GM19324 (cell line): ENCODE measurements around the gene CHGA.

Experiments
- ATAC-seq: cut with Tn5 transposase; IDR thresholded peaks from one replicate; pipeline ENCODE4 v1.9.1; 2021; ENCODE audit warnings: mild to moderate bottlenecking, moderate library complexity; ENCODE audit not compliant: unreplicated experiment, low FRiP score

Gene CHGA

DNA sequence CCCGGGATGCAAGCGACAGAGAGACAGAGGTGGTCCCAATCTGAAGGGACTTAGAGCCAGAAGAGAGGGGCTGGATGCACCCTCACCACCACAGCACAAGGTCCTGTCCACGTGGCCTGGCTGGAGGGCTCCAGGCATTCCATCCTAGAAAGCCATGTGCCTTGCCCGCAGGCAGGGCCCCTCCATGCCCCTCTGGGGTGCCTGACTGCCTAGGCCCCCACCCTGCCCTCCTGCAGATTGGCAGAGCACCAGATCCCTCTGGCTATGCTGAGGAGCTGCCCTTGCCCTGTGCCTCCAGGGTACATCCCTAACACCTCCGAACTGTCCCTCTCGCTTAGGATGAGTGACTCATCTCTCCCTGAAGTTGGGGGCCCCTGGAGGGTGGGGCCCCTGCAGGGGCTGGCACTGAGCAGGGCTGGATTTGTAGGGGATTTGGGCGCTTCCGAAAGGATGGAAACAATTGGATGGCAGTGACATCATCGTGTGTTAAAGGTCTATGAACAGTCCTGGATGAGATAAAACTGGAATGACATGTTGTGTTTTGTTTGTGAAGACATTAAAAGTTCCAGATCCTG is 50.9 kb downstream of the CHGA start:
- ATAC-seq: no peak

DNA sequence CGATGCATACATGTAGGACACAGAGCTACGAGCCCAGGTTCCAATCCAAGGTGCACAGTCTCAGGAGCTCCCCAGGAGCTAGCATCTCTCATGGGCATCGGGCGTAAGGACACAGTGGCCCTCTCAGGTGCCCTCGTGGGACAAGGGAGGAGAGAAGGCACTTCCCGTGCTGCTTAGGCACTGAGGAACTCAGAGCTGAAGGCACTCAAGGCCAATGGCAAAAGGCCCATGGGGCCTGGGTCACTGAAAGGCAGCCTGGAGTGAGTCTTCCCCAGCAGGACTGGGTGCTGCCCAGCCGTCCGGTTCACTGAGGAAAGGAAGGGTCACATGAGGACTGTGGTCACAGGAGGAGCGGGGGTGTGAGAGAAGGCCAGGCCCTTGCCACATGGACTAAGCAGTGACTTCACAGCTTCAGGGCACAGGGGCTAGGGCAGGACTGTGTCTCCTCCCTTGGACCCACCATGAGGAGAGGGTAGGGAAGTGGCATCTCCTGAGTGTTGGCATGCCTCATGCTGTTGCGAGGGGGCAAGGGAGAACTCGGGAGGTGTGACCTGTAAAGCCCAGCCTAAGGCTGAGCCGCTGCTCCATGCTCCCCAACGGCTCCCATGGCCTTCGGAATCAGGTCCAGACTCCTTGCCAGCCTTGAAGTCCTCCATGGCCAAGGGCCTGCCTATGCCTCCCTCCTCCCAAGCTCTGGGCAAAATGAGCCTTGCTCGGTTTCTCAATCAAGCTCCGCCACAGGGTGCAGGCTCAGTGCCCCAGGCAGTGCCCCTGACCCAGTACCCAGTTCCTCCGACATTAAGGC is 51.8 kb downstream of the CHGA start:
- no peak for ATAC-seq

DNA sequence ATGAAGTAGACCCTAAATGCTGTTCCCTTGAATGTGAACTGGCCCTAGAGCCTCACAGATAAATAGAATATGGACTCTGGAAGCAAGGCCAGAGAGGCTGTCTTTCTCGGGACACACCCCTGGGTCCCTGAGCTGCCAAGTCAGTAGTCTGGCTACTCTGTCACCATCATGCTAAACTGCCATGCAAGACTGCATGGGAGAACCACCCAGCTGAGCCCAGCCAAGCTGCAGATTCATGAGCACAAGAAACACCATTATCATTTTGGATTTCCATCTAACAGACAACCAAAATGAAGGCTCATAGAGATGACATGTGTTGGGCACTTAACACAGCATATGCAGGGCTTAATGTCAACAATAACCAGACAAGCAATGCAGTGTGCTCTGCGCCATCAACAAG is 53.3 kb downstream of the CHGA start:
- ATAC-seq: no peak

DNA sequence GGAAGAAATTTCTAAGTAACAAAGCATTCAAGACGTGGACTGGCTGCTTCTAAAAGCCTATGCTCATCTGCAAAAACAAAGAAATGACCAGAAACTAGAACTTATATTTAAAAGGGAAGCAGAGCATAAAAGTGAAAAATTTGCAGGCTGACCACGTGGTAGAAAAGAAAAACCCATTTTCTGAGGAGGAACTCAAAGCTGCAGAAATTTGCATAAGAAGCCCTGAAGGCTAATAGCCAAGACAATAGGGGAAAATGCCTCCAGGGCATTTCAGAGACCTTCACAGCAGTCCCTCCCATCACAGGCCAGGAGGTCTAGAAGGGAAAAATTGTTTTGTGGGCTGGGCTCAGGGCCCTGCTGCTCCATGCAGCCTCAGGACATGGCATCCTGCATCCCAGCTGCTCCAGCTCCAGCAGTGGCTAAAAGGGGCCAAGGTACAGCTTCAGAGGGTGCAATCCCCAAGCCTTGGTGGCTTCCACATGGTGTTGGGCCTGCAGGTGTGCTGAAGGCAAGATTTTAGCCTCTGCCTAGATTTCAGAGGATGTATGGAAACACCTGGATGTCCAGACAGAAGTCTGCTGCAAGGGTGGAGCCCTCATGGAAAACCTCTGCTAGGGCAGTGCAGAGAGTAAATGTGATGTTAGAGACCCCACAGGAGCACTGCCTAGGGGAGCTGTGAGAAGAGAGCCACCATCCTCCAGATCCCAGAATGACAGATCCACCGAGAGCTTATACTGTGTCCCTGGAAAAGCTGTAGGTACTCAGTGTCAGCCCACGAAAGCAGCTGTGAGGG is 55.5 kb downstream of the CHGA start:
- ATAC-seq: no peak

DNA sequence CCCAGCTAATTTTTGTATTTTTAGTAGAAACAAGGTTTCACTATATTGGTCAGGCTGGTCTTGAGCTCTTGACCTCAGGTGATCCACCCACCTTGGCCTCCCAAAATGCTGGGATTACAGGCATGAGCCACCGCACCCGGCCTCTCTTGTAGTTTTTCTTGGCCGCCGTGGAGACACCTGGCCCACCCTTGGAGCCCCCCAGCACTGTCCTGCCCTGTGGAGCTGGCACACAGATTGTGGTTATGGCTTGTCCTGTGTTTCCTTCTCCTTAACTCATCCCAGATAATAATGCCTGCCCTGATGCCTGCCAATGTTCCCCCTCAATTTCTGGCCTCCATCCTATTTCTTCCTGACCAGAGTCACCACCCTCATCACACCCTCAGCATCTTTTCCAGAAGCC is 57.9 kb downstream of the CHGA start:
- ATAC-seq: no peak

DNA sequence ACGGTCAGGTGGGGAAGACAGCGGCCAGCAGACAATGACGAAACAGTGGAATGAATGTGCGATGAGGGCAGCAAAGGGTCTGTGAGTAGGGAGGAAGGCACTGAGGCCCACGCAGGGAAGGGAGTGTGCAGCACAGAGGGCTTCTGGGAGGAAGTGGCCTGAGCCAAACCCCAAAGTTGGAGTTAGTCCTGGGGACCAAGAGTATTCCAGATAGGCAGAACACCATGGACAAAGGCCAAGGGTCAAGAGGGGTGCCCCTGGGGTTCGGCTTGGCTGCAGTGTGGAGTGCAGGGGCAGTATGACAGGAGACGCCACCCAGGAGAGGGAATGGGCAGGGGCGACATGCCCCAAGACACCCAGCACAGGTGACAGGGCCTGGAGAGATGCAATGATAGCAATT is 58.8 kb downstream of the CHGA start:
- no peak for ATAC-seq

DNA sequence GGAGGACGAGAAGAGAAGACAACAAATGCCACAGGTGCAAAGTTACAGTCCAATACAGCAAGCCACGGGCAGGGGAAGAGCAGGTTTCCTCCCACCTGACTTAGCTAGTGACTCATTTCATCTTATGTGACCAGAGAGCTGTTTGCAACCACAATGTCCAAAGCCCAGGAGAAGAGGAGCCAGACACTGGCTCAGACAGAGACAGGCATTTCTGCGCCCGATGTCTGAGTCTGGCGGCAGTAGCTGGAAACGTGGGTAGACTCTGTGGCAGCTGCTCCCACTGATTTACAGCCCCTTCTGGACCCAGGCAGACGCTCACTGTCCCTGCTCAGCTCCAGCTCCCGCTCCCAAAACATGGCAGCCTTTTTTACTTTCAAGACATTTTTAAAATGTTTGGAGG is 60.0 kb downstream of the CHGA start:
- no peak for ATAC-seq

DNA sequence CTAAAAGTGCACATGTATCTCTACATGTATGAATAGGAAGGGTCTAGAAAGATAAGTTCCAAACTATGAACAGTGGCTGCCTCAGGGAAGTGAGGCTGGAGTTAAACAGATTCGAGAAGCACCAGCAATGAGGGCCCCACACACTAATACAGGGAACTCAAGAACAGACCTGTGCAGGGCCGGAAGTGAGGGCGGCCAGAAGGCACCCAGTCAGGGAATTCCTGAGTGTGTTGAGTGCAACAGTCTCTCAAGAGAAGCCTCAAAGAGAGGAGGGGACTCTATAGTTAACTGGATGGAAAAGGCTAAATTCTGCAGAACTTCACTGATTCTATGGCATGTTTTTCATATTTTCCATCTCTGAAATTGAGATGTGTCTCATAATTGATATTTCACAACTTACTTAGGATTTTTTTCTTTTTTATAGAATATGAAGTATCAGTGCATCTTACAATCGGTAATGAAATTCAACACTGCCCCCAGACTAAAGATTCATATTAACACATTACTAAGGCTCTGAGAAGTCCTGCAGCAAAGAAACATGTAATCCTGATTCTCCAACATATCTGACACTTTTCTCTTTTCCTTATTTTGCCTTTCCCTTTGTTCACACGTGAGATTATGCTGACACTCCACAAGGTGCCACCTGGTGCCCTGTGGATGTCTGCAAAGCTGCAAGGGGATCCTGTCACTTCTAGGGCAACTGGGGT is 61.3 kb downstream of the CHGA start:
- ATAC-seq: no peak
